Uterus (tissue), 2 donors: ENCODE measurements around the gene STMN1.

ENCODE experiments used
- CTCF ChIP-seq, 4 experiments: fragments of 200-600 bp in 2 of 4; fragments of 450-650 bp in 2 of 4; sonication (generic) in 2 of 4; IDR thresholded peaks; one replicate each; pipeline ENCODE4 v1.5.1; 2016 to 2019; ENCODE audit warnings: antibody characterized with exemption in 4 of 4, mild to moderate bottlenecking in 2 of 4, moderate library complexity in 1 of 4
- POLR2A ChIP-seq, 2 donors: fragments of 450-650 bp; IDR thresholded peaks; one replicate each; pipeline ENCODE4 v1.6.1; 2016; ENCODE audit warnings: antibody characterized with exemption in 2 of 2, mild to moderate bottlenecking in 1 of 2, moderate library complexity in 1 of 2

- no peak for TF ChIP-seq CTCF (IDR thresholded peaks at IDR 0.05)
- no peak for TF ChIP-seq POLR2A (IDR thresholded peaks at IDR 0.05)
These were observed 3.8 kb downstream of the STMN1 start for GRCh38 chr1:25902462-25902861.
